GM19193 (cell line): ENCODE measurements around the gene FNTB.

Source experiments
- POLR2A ChIP-seq: IDR thresholded peaks from 4 replicates; pipeline ENCODE4 v1.6.1; 2011; ENCODE audit not compliant: insufficient read depth, insufficient read length; ENCODE audit errors: extremely low read depth

Gene FNTB

GRCh38 chr14:64990939-64991338 lies 4.2 kb downstream of the FNTB start:
- TF ChIP-seq POLR2A, result no peak

- TF ChIP-seq POLR2A, result no peak
Measured at GRCh38 chr14:64992328-64992885, 5.7 kb downstream of the FNTB start.

- no peak for TF ChIP-seq POLR2A
Measured at GRCh38 chr14:64993266-64993930, 6.7 kb downstream of the FNTB start.

GRCh38 chr14:64994540-64994939 lies 7.8 kb downstream of the FNTB start:
- TF ChIP-seq POLR2A, result no peak

GRCh38 chr14:64995291-64995690 lies 8.6 kb downstream of the FNTB start:
- TF ChIP-seq POLR2A, result no peak

GRCh38 chr14:64997108-64997794 lies 10.6 kb downstream of the FNTB start:
- TF ChIP-seq POLR2A, result no peak

- no peak for TF ChIP-seq POLR2A
Measured at GRCh38 chr14:64998455-64998931, 11.8 kb downstream of the FNTB start.

GRCh38 chr14:65000898-65001591 lies 14.3 kb downstream of the FNTB start:
- TF ChIP-seq POLR2A, result no peak

GRCh38 chr14:65001723-65002122 lies 15.0 kb downstream of the FNTB start:
- TF ChIP-seq POLR2A, result no peak

GRCh38 chr14:65002586-65003210 lies 16.0 kb downstream of the FNTB start:
- TF ChIP-seq POLR2A, result no peak

- no peak for TF ChIP-seq POLR2A
Measured at GRCh38 chr14:65003394-65003793, 16.7 kb downstream of the FNTB start.

GRCh38 chr14:65006261-65006721 lies 19.6 kb downstream of the FNTB start:
- no peak for TF ChIP-seq POLR2A

GRCh38 chr14:65007202-65007601 lies 20.5 kb downstream of the FNTB start:
- TF ChIP-seq POLR2A, result no peak

- no peak for TF ChIP-seq POLR2A
Measured at GRCh38 chr14:65010211-65010931, 23.7 kb downstream of the FNTB start.
